HEK293 (cell line): ENCODE measurements around the gene GCNA.

Source experiments
- CTCF ChIA-PET: fragments of 350-600 bp; formaldehyde crosslinking; extraction: SDS; loops from one replicate; lab custom pipeline; 2021; ENCODE audit warnings: antibody characterized with exemption; lab: Yijun Ruan, JAX
- POLR2A ChIA-PET: fragments of 300-600 bp; formaldehyde crosslinking; extraction: SDS; loops from one replicate; lab custom pipeline; 2020; ENCODE audit warnings: antibody characterized with exemption, inconsistent platforms; lab: Yijun Ruan, JAX
- H3K27ac ChIP-seq: fragments of 200-500 bp; sonication (Bioruptor generic); 2 replicates; pipeline ENCODE4 v1.5.1; 2014; ENCODE audit warnings: low read depth, low read length, control low read depth, inconsistent platforms; ENCODE audit errors: extremely low read depth
- H3K36me3 ChIP-seq, 2 experiments: fragments of 200-500 bp in 1 of 2; sonication (Bioruptor generic) in 1 of 2; 1 replicate in 1 of 2; 2 replicates in 1 of 2; pipeline ENCODE4 v1.5.1; 2014 to 2017; ENCODE audit warnings: inconsistent platforms in 2 of 2, low read length in 2 of 2; ENCODE audit not compliant: control insufficient read depth in 2 of 2, insufficient read depth in 1 of 2
- H3K4me1 ChIP-seq: fragments of 200-500 bp; sonication (Bioruptor generic); 2 replicates; pipeline ENCODE4 v1.5.1; 2014; ENCODE audit warnings: mild to moderate bottlenecking, low read length, inconsistent platforms; ENCODE audit not compliant: control insufficient read depth, insufficient read depth
- H3K4me3 ChIP-seq: 2 replicates; pipeline ENCODE4 v1.5.1; 2011; ENCODE audit warnings: low read depth, mild to moderate bottlenecking, control low read depth, low read length, moderate library complexity
- H3K9me3 ChIP-seq: fragments of 200-500 bp; sonication (Bioruptor generic); 2 replicates; pipeline ENCODE4 v1.5.1; 2014; ENCODE audit warnings: low read depth, low read length, inconsistent platforms; ENCODE audit not compliant: control insufficient read depth, insufficient read depth
- EGR2 ChIP-seq: fragments of 450-650 bp; formaldehyde crosslinking; IDR thresholded peaks from 2 replicates; pipeline ENCODE4 v1.5.1; 2016; ENCODE audit warnings: low read depth, missing biosample characterization, missing genetic modification characterization
- FEZF1 ChIP-seq: fragments of 450-650 bp; formaldehyde crosslinking; IDR thresholded peaks from 2 replicates; pipeline ENCODE4 v1.5.1; 2016; ENCODE audit warnings: missing biosample characterization, missing genetic modification characterization
- HOXD13 ChIP-seq: sonication (generic); formaldehyde crosslinking; IDR thresholded peaks from 2 replicates; pipeline ENCODE4 v1.8.0; 2022; ENCODE audit warnings: missing genetic modification reagents, borderline replicate concordance
- TSHZ1 ChIP-seq: fragments of 450-650 bp; formaldehyde crosslinking; IDR thresholded peaks from 2 replicates; pipeline ENCODE4 v1.5.1; 2016; ENCODE audit warnings: missing biosample characterization, missing genetic modification characterization, borderline replicate concordance
- ZBTB48 ChIP-seq: fragments of 450-650 bp; formaldehyde crosslinking; IDR thresholded peaks from 2 replicates; pipeline ENCODE4 v1.5.1; 2016; ENCODE audit warnings: missing biosample characterization, missing genetic modification characterization
- ZFHX2 ChIP-seq: fragments of 450-650 bp; formaldehyde crosslinking; conservative IDR thresholded peaks from 2 replicates; pipeline ENCODE4 v1.5.1; 2016; ENCODE audit warnings: missing biosample characterization, missing genetic modification characterization
- ZIC2 ChIP-seq: fragments of 450-650 bp; formaldehyde crosslinking; IDR thresholded peaks from 2 replicates; pipeline ENCODE4 v1.5.1; 2016; ENCODE audit warnings: missing biosample characterization, missing genetic modification characterization
- ZNF174 ChIP-seq: fragments of 450-650 bp; formaldehyde crosslinking; IDR thresholded peaks from 2 replicates; pipeline ENCODE4 v1.5.0; 2017; ENCODE audit warnings: missing biosample characterization, mild to moderate bottlenecking, missing genetic modification characterization
- ZNF175 ChIP-seq: fragments of 450-650 bp; formaldehyde crosslinking; IDR thresholded peaks from 2 replicates; pipeline ENCODE4 v1.5.1; 2016; ENCODE audit warnings: missing biosample characterization, missing genetic modification characterization
- ZNF221 ChIP-seq: fragments of 450-650 bp; formaldehyde crosslinking; IDR thresholded peaks from 2 replicates; pipeline ENCODE4 v1.5.1; 2017; ENCODE audit warnings: missing biosample characterization, missing genetic modification characterization, borderline replicate concordance
- ZNF26 ChIP-seq: fragments of 450-650 bp; formaldehyde crosslinking; IDR thresholded peaks from 2 replicates; pipeline ENCODE4 v1.5.1; 2016; ENCODE audit warnings: missing biosample characterization, missing genetic modification characterization
- ZNF549 ChIP-seq: fragments of 450-650 bp; IDR thresholded peaks from 2 replicates; pipeline ENCODE4 v1.5.1; 2018; ENCODE audit warnings: missing biosample characterization, missing genetic modification characterization, mild to moderate bottlenecking, inconsistent platforms, moderate library complexity
- ZNF585B ChIP-seq: fragments of 450-650 bp; formaldehyde crosslinking; IDR thresholded peaks from 2 replicates; pipeline ENCODE4 v1.5.1; 2016; ENCODE audit warnings: missing biosample characterization, missing genetic modification characterization
- ZNF768 ChIP-seq: fragments of 450-650 bp; formaldehyde crosslinking; IDR thresholded peaks from 2 replicates; pipeline ENCODE4 v1.5.1; 2018; ENCODE audit warnings: missing biosample characterization, mild to moderate bottlenecking, missing genetic modification characterization
- TF ChIP-seq, protein P1 (sequence below): fragments of 450-650 bp; formaldehyde crosslinking; IDR thresholded peaks from 2 replicates; pipeline ENCODE4 v1.5.1; 2016; ENCODE audit warnings: missing biosample characterization, missing genetic modification characterization

The GCNA gene

GRCh38 chrX:71653344-71653743 is 75.1 kb downstream of the GCNA start:
- Histone ChIP-seq H3K27ac (no peak overlapping the region), H3K4me3 (no peak overlapping the region), H3K4me1 (no peaks in the 10 kb centered on the region), H3K36me3 (no peaks in the 10 kb centered on the region), H3K9me3 (no peaks in the 10 kb centered on the region)
- ChIA-PET CTCF (no interaction called here), POLR2A (no interaction called here)
- TF ChIP-seq ZNF585B (tag by site-specific recombination) (peak; percentile 69), ZNF26 (tag by site-specific recombination) (no peak)

GRCh38 chrX:71657267-71657666 is 79.0 kb downstream of the GCNA start:
- CTCF ChIA-PET: no interaction called here
- no peak overlapping the region for H3K4me3 ChIP-seq
- H3K4me1 ChIP-seq: no peaks in the 10 kb centered on the region
- TF ChIP-seq, protein P1, sequence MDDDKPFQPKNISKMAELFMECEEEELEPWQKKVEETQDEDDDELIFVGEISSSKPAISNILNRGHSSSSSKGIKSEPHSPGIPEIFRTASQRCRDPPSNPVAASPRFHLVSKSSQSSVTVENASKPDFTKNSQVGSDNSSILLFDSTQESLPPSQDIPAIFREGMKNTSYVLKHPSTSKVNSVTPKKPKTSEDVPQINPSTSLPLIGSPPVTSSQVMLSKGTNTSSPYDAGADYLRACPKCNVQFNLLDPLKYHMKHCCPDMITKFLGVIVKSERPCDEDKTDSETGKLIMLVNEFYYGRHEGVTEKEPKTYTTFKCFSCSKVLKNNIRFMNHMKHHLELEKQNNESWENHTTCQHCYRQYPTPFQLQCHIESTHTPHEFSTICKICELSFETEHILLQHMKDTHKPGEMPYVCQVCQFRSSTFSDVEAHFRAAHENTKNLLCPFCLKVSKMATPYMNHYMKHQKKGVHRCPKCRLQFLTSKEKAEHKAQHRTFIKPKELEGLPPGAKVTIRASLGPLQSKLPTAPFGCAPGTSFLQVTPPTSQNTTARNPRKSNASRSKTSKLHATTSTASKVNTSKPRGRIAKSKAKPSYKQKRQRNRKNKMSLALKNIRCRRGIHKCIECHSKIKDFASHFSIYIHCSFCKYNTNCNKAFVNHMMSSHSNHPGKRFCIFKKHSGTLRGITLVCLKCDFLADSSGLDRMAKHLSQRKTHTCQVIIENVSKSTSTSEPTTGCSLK (tag by site-specific recombination): no peak
- TF ChIP-seq ZBTB48 (tag by site-specific recombination): no peak
- no peak for TF ChIP-seq ZIC2
- TF ChIP-seq ZNF221: no peak
- no peak for TF ChIP-seq ZNF175
- TF ChIP-seq TSHZ1 (tag by site-specific recombination): no peak
- no peak for TF ChIP-seq ZNF174 (tag by site-specific recombination)
- TF ChIP-seq FEZF1: no peak
- no peak for TF ChIP-seq HOXD13
- no peak overlapping the region for H3K27ac ChIP-seq
- no peaks in the 10 kb centered on the region for H3K36me3 ChIP-seq
- no peaks in the 10 kb centered on the region for H3K9me3 ChIP-seq
- POLR2A ChIA-PET: no interaction called here

- no peak overlapping the region for H3K4me3 ChIP-seq
- ChIA-PET CTCF (no interaction called here), POLR2A (no interaction called here)
- H3K9me3 ChIP-seq: no peaks in the 10 kb centered on the region
- H3K27ac ChIP-seq: no peak overlapping the region
- TF ChIP-seq ZNF549 (tag by site-specific recombination): no peak
- peak; percentile 28; the same call in 1 of the 2 replicates for TF ChIP-seq EGR2 (tag by site-specific recombination)
- peak; percentile 61 for TF ChIP-seq ZFHX2 (tag by site-specific recombination)
- no peak for TF ChIP-seq ZNF768 (tag by site-specific recombination)
- H3K36me3 ChIP-seq: no peaks in the 10 kb centered on the region
- no peaks in the 10 kb centered on the region for H3K4me1 ChIP-seq
Measured at GRCh38 chrX:71659342-71659741, 81.1 kb downstream of the GCNA start.
